DMS153 treated with DMSO at 0.1 percent for 48 hours (cell line): ENCODE measurements around the gene MAGI2.
"Not testable (repeated sequence)": the region's sequence is repeated elsewhere in the genome, so short reads cannot be mapped to it uniquely, and the experiment has no call there.

Experiments
- DNase-seq: peaks from one replicate; lab custom pipeline; 2025; ENCODE audit not compliant: unreplicated experiment; lab: John Stamatoyannopoulos, UW

Gene MAGI2

GRCh38 chr7:79176859-79177477, 276.5 kb downstream of the MAGI2 start:
- DNase-seq, result peak; percentile 73

- DNase-seq, result no peak
Observed at GRCh38 chr7:79175374-79175773, 278.1 kb downstream of the MAGI2 start.

- no peak for DNase-seq
Observed at GRCh38 chr7:79165225-79165624, 288.2 kb downstream of the MAGI2 start.

GRCh38 chr7:79159040-79159664, 294.3 kb downstream of the MAGI2 start:
- no peak for DNase-seq

GRCh38 chr7:79157281-79157680, 296.2 kb downstream of the MAGI2 start:
- no peak for DNase-seq

GRCh38 chr7:79149831-79150230, 303.6 kb downstream of the MAGI2 start:
- no peak for DNase-seq

- no peak for DNase-seq
Observed at GRCh38 chr7:79142706-79143105, 310.8 kb downstream of the MAGI2 start.

- no peak for DNase-seq
Observed at GRCh38 chr7:79141252-79141651, 312.2 kb downstream of the MAGI2 start.

- DNase-seq, result no peak
Observed at GRCh38 chr7:79137942-79138341, 315.5 kb downstream of the MAGI2 start.

GRCh38 chr7:79132844-79133451, 320.5 kb downstream of the MAGI2 start:
- no peak for DNase-seq

- DNase-seq, result no peak
Observed at GRCh38 chr7:79130715-79131114, 322.8 kb downstream of the MAGI2 start.

GRCh38 chr7:79124331-79124730, 329.1 kb downstream of the MAGI2 start:
- DNase-seq, result no peak

GRCh38 chr7:79118143-79118542, 335.3 kb downstream of the MAGI2 start:
- DNase-seq, result no peak

- no peak for DNase-seq
Observed at GRCh38 chr7:79096361-79096805, 357.1 kb downstream of the MAGI2 start.

- DNase-seq, result no peak
Observed at GRCh38 chr7:79093421-79093820, 360.0 kb downstream of the MAGI2 start.

GRCh38 chr7:79091661-79092060, 361.8 kb downstream of the MAGI2 start:
- no peak for DNase-seq

GRCh38 chr7:79091011-79091410, 362.5 kb downstream of the MAGI2 start:
- no peak for DNase-seq

GRCh38 chr7:79090543-79090942, 362.9 kb downstream of the MAGI2 start:
- no peak for DNase-seq

GRCh38 chr7:79084423-79084822, 369.0 kb downstream of the MAGI2 start:
- no peak for DNase-seq

GRCh38 chr7:79079919-79080554, 373.4 kb downstream of the MAGI2 start:
- no peak for DNase-seq

GRCh38 chr7:79078273-79078672, 375.2 kb downstream of the MAGI2 start:
- no peak for DNase-seq

GRCh38 chr7:79071187-79071586, 382.3 kb downstream of the MAGI2 start:
- not testable (repeated sequence) for DNase-seq
